Parathyroid adenoma (tissue), 2 donors: ENCODE data around the gene CYP26B1.

ENCODE experiments used
- H2AFZ ChIP-seq: fragments of 300-600 bp; sonication (generic); one replicate; pipeline ENCODE4 v1.7.0; 2017; ENCODE audit warnings: antibody characterized with exemption, mild to moderate bottlenecking
- H3K27ac ChIP-seq: fragments of 300-600 bp; sonication (generic); one replicate; pipeline ENCODE4 v1.7.0; 2017
- H3K27me3 ChIP-seq: fragments of 300-600 bp; sonication (generic); one replicate; pipeline ENCODE4 v1.7.0; 2017; ENCODE audit warnings: low read length; ENCODE audit not compliant: control insufficient read depth, insufficient read depth
- H3K36me3 ChIP-seq: fragments of 300-600 bp; sonication (generic); one replicate; pipeline ENCODE4 v1.7.0; 2017; ENCODE audit warnings: low read length; ENCODE audit not compliant: control insufficient read depth, insufficient read depth
- H3K4me1 ChIP-seq: fragments of 300-600 bp; sonication (generic); one replicate; pipeline ENCODE4 v1.7.0; 2017; ENCODE audit warnings: control low read depth
- H3K4me2 ChIP-seq: fragments of 300-600 bp; sonication (generic); one replicate; pipeline ENCODE4 v1.7.0; 2017; ENCODE audit warnings: low read length
- H3K4me3 ChIP-seq: fragments of 300-600 bp; sonication (generic); one replicate; pipeline ENCODE4 v1.7.0; 2017; ENCODE audit warnings: low read depth, low read length
- H3K79me2 ChIP-seq: fragments of 300-600 bp; sonication (generic); one replicate; pipeline ENCODE4 v1.7.0; 2017; ENCODE audit warnings: control low read depth
- H3K9ac ChIP-seq: fragments of 300-600 bp; sonication (generic); one replicate; pipeline ENCODE4 v1.7.0; 2017; ENCODE audit warnings: mild to moderate bottlenecking
- H3K9me3 ChIP-seq: fragments of 300-600 bp; sonication (generic); one replicate; pipeline ENCODE4 v1.7.0; 2017; ENCODE audit warnings: low read length; ENCODE audit not compliant: control insufficient read depth
- CTCF ChIP-seq: fragments of 300-600 bp; sonication (generic); IDR thresholded peaks from one replicate; pipeline ENCODE4 v1.7.0; 2017; ENCODE audit warnings: antibody characterized with exemption, mild to moderate bottlenecking
- donor health status: primary hyperparathyroidism.

Gene CYP26B1

GRCh38 chr2:72166279-72166678 lies 18.6 kb upstream of the CYP26B1 start:
- Histone ChIP-seq H3K4me1 (peaks cover 3% of the 10 kb centered on the region), H2AFZ (no peak overlapping the region), H3K36me3 (no peaks in the 10 kb centered on the region), H3K27me3 (no peaks in the 10 kb centered on the region), H3K9ac (no peak overlapping the region), H3K4me3 (no peak overlapping the region), H3K9me3 (no peaks in the 10 kb centered on the region), H3K79me2 (no peaks in the 10 kb centered on the region), H3K27ac (no peak overlapping the region), H3K4me2 (no peak overlapping the region)
- TF ChIP-seq CTCF = no peak

- H3K4me2 ChIP-seq = no peak overlapping the region
- no peak overlapping the region for H3K9ac ChIP-seq
- H3K4me1 ChIP-seq = peaks cover 3% of the 10 kb centered on the region
- H3K4me3 ChIP-seq = no peak overlapping the region
- H3K27ac ChIP-seq = no peak overlapping the region
- TF ChIP-seq CTCF = no peak
- no peaks in the 10 kb centered on the region for H3K36me3 ChIP-seq
- H3K79me2 ChIP-seq = no peaks in the 10 kb centered on the region
- no peaks in the 10 kb centered on the region for H3K27me3 ChIP-seq
- no peak overlapping the region for H2AFZ ChIP-seq
- H3K9me3 ChIP-seq = no peaks in the 10 kb centered on the region
These were observed 18.1 kb upstream of the CYP26B1 start for GRCh38 chr2:72165792-72166191.

- H2AFZ ChIP-seq = no peak overlapping the region
- peaks cover 3% of the 10 kb centered on the region for H3K4me1 ChIP-seq
- TF ChIP-seq CTCF = no peak
- H3K27me3 ChIP-seq = no peaks in the 10 kb centered on the region
- H3K9ac ChIP-seq = no peak overlapping the region
- H3K4me3 ChIP-seq = no peak overlapping the region
- H3K79me2 ChIP-seq = no peaks in the 10 kb centered on the region
- no peaks in the 10 kb centered on the region for H3K36me3 ChIP-seq
- no peak overlapping the region for H3K4me2 ChIP-seq
- H3K27ac ChIP-seq = no peak overlapping the region
- no peaks in the 10 kb centered on the region for H3K9me3 ChIP-seq
These were observed 14.9 kb upstream of the CYP26B1 start for GRCh38 chr2:72162574-72162973.

- H3K27me3 ChIP-seq = no peaks in the 10 kb centered on the region
- no peak for TF ChIP-seq CTCF
- no peaks in the 10 kb centered on the region for H3K79me2 ChIP-seq
- H3K4me3 ChIP-seq = no peak overlapping the region
- H3K36me3 ChIP-seq = no peaks in the 10 kb centered on the region
- no peaks in the 10 kb centered on the region for H3K9me3 ChIP-seq
- H3K4me1 ChIP-seq = no peaks in the 10 kb centered on the region
- no peak overlapping the region for H2AFZ ChIP-seq
- no peak overlapping the region for H3K27ac ChIP-seq
- H3K4me2 ChIP-seq = no peak overlapping the region
- no peak overlapping the region for H3K9ac ChIP-seq
These were observed 11.7 kb upstream of the CYP26B1 start for GRCh38 chr2:72159211-72159993.
